BLaER1 (cell line): ENCODE data around the gene BRI3.
A peak's percentile ranks its signal among the peaks of the same experiment; 100 is the strongest.

Experiments used
- H3K27ac ChIP-seq: shearing (Covaris generic); formaldehyde crosslinking; 2 replicates; pipeline ENCODE4 v1.8.1; 2022
- H3K27me3 ChIP-seq: shearing (Covaris generic); formaldehyde crosslinking; 2 replicates; pipeline ENCODE4 v1.8.1; 2022
- H3K36me3 ChIP-seq: shearing (Covaris generic); formaldehyde crosslinking; 2 replicates; pipeline ENCODE4 v1.8.1; 2022
- H3K4me1 ChIP-seq: shearing (Covaris generic); formaldehyde crosslinking; 2 replicates; pipeline ENCODE4 v1.8.1; 2022
- H3K4me2 ChIP-seq: shearing (Covaris generic); formaldehyde crosslinking; 2 replicates; pipeline ENCODE4 v1.8.1; 2022
- H3K4me3 ChIP-seq: shearing (Covaris generic); formaldehyde crosslinking; 2 replicates; pipeline ENCODE4 v1.8.1; 2022
- H3K9ac ChIP-seq: shearing (Covaris generic); formaldehyde crosslinking; 2 replicates; pipeline ENCODE4 v1.8.1; 2022
- H3K9me3 ChIP-seq: shearing (Covaris generic); formaldehyde crosslinking; 2 replicates; pipeline ENCODE4 v1.8.1; 2022
- H4K20me1 ChIP-seq: shearing (Covaris generic); formaldehyde crosslinking; 2 replicates; pipeline ENCODE4 v1.8.1; 2022
- Cebpa-rat ChIP-seq: shearing (Covaris generic); IDR thresholded peaks from 2 replicates; pipeline ENCODE4 v1.8.1; 2022

BRI3 gene

DNA sequence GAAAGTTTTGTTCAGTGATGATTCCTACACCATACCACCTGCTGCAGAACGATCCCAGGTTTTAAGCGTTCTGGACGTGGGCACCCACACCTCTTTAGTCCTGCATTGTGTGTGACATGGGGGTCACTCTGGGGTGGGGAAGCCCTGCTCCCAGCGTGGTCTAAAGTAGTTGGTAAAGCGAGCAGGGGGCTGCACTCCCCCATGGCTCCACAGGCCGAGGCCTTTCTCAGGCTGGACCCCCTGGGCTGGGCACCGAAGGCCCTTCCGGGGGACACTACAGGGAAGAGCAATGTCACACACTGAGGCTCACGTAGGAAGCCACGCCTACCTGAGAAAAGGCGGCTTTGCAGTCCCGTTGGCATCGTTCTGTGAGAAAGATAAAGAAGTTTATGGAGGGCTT, 12.3 kb downstream of the BRI3 start:
- TF ChIP-seq Cebpa-rat: no peak
- peaks cover 64% of the 10 kb centered on the region for H3K4me1 ChIP-seq
- H3K4me2 ChIP-seq: peak overlapping the region; percentile 83
- peak overlapping the region; percentile 2; the same call in 1 of the 2 replicates for H3K27ac ChIP-seq
- H3K9ac ChIP-seq: peak overlapping the region; percentile 51; the same call in 1 of the 2 replicates
- H4K20me1 ChIP-seq: peaks cover 73% of the 10 kb centered on the region
- H3K9me3 ChIP-seq: no peaks in the 10 kb centered on the region
- H3K4me3 ChIP-seq: no peak overlapping the region
- H3K36me3 ChIP-seq: peaks cover 49% of the 10 kb centered on the region
- H3K27me3 ChIP-seq: no peaks in the 10 kb centered on the region

DNA sequence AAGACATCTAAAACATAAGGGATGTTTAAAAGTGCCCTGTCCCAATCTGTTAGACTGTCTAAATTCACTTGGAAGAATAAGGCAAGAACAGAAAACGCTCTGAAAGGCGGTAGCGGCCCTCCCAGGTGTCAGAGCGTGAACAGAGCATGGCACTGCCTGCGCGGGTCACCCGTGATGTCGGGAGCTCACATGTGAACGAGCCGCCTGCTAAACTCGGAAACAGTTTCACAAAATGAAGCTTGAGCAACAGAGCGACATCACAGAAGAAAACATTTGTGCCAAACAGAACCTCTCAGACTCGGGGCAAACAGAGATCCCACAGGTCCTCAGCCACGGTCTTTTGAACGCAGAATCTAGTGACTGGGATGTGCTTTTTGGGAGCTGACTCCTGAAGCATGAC, 12.8 kb downstream of the BRI3 start:
- Histone ChIP-seq H3K36me3 (peaks cover 44% of the 10 kb centered on the region), H3K4me3 (no peak overlapping the region; the same call in 1 of the 2 replicates), H3K4me1 (peaks cover 58% of the 10 kb centered on the region), H3K9ac (peak overlapping the region; percentile 51; the same call in 1 of the 2 replicates), H4K20me1 (peaks cover 68% of the 10 kb centered on the region), H3K4me2 (peak overlapping the region; percentile 83), H3K27ac (peak overlapping the region; percentile 19), H3K9me3 (no peaks in the 10 kb centered on the region), H3K27me3 (no peaks in the 10 kb centered on the region)
- no peak for TF ChIP-seq Cebpa-rat

DNA sequence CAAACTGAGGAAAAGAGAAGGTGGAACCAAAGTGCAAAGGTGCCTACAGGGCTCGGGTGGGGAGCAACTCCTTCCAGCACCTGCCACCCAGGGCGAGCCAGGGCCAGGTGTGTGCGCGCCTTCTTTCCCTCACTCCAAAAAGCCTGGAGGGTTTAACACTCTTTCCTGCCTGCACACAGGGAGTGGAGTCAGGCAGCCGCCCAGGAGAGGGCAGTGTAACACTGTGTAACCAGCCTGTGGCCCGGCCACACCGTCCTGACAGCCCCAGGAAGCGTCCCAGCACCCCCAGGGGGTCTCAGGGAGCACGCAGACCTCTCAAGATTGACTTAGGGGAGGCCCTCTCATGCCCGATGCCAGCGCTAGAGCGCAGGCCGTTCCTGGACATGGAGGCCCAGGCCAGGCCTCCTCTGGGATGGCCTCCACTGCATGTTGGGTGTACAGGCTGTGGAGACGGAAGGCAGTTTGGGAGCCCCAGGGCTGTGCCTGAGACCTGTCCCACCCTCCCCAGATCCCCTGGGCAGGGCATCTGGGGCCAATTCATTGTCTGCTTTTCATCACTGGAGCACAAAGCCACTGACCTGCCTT, 13.4 kb downstream of the BRI3 start:
- Histone ChIP-seq H3K9ac (peak overlapping the region; percentile 51; the same call in 1 of the 2 replicates), H3K27ac (peak overlapping the region; percentile 19)

DNA sequence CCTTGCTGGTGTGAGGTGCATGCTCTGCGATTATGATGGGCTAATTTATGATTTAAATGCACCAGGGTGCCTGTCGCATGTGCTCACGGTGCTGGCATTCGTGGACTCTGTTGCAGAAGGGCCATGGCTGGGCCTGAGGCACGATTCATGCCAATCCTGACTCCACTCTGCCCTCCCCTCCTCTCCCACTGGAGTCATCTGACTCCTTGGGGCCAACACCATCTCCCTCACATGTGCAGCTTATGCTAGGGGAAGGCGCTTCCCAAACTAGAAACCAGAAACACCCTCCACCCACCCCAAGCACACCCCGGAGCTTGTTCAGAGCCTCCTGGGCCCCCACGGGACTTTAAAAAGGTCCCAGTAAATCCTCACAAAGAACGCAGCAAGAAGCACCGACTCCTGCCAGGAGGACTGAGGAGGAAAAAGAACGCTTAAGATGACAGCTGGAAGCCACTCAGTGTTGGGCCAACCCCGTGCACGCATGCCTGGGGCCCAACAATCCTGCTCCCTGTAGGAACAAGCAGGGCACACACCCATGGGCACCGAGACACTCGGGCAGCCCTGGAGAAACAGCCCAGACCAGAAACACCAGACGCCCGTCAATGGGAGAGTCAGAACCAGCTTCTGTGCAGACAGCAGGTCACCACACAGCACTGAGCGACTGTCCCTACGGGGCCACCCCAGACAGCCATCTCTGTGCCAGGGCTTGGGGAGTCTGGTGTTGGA, 14.1 kb downstream of the BRI3 start:
- H3K9me3 ChIP-seq: no peaks in the 10 kb centered on the region
- peaks cover 55% of the 10 kb centered on the region for H4K20me1 ChIP-seq
- H3K4me3 ChIP-seq: no peak overlapping the region
- TF ChIP-seq Cebpa-rat: no peak
- H3K36me3 ChIP-seq: peaks cover 49% of the 10 kb centered on the region
- H3K4me2 ChIP-seq: peak overlapping the region; percentile 83
- H3K4me1 ChIP-seq: peaks cover 51% of the 10 kb centered on the region
- peak overlapping the region; percentile 34; the same call in 1 of the 2 replicates for H3K9ac ChIP-seq
- H3K27me3 ChIP-seq: no peaks in the 10 kb centered on the region
- H3K27ac ChIP-seq: peak overlapping the region; percentile 19

More for the DNA sequence above, 13.4 kb downstream of the BRI3 start:
- Histone ChIP-seq H3K4me2 (peak overlapping the region; percentile 83), H3K36me3 (peaks cover 44% of the 10 kb centered on the region), H3K9me3 (no peaks in the 10 kb centered on the region), H3K27me3 (no peaks in the 10 kb centered on the region), H4K20me1 (peaks cover 62% of the 10 kb centered on the region), H3K4me3 (no peak overlapping the region; the same call in 1 of the 2 replicates), H3K4me1 (peaks cover 52% of the 10 kb centered on the region)
- TF ChIP-seq Cebpa-rat: no peak

DNA sequence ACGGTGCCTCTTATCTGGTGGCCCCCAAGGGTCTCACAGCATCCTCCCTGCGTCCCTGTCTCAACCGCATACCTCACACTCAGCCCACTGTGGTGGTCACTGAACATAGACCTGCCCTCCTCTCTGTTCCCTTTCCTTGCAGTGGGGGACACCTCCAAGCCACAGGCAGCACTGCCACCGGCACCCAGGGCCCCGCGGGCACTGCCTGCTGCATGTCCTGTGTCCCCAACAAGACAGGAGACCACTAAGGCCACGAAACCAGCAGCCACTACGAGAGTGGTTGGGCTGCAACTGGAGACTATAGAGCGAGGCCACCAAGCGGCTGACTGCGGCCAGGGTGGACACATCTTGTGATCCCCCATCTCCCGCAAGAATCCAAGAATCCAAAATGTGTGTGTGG, 15.3 kb downstream of the BRI3 start:
- H3K4me1 ChIP-seq: peaks cover 55% of the 10 kb centered on the region
- H4K20me1 ChIP-seq: peaks cover 43% of the 10 kb centered on the region
- H3K4me3 ChIP-seq: no peak overlapping the region
- peaks cover 46% of the 10 kb centered on the region for H3K36me3 ChIP-seq
- no peaks in the 10 kb centered on the region for H3K9me3 ChIP-seq
- no peaks in the 10 kb centered on the region for H3K27me3 ChIP-seq
- TF ChIP-seq Cebpa-rat: no peak
- H3K4me2 ChIP-seq: no peak overlapping the region
- no peak overlapping the region for H3K9ac ChIP-seq
- no peak overlapping the region for H3K27ac ChIP-seq

DNA sequence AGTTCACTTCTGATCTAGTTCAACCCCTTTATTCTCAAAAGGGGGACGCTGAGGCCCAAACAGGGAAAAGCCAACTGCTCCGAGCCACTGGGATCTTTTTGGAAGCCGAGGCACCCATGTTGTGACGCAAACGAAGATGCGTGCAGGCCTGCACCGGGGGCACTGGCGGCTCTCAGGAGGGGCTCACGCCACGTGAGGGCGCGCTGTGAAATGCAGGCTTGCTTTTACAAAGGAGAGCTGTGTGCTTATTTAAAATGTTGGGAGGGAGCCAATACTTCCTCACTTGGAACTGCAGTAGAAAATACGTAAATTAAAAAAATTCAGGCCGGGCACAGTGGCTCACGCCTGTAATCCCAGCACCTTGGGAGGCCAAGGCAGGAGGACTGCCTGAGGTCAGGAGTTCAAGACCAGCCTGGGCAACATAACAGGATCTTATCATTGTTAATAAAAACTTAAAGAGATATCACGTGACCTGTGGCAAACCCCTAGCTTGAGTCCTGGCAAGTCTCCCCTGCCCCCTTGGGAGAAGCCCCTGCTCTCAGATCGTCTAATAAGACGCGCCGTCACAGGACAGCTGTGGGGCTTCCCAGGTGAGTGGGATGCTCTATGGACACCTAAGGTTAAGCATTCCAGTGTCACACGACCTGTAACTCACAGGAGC, 16.3 kb downstream of the BRI3 start:
- Histone ChIP-seq H3K4me2 (peak overlapping the region; percentile 6; the same call in 1 of the 2 replicates), H3K9ac (no peak overlapping the region), H3K9me3 (no peaks in the 10 kb centered on the region), H3K4me3 (no peak overlapping the region), H3K4me1 (peaks cover 58% of the 10 kb centered on the region), H3K36me3 (peaks cover 38% of the 10 kb centered on the region), H4K20me1 (peaks cover 33% of the 10 kb centered on the region), H3K27me3 (no peaks in the 10 kb centered on the region), H3K27ac (no peak overlapping the region)
- no peak for TF ChIP-seq Cebpa-rat

DNA sequence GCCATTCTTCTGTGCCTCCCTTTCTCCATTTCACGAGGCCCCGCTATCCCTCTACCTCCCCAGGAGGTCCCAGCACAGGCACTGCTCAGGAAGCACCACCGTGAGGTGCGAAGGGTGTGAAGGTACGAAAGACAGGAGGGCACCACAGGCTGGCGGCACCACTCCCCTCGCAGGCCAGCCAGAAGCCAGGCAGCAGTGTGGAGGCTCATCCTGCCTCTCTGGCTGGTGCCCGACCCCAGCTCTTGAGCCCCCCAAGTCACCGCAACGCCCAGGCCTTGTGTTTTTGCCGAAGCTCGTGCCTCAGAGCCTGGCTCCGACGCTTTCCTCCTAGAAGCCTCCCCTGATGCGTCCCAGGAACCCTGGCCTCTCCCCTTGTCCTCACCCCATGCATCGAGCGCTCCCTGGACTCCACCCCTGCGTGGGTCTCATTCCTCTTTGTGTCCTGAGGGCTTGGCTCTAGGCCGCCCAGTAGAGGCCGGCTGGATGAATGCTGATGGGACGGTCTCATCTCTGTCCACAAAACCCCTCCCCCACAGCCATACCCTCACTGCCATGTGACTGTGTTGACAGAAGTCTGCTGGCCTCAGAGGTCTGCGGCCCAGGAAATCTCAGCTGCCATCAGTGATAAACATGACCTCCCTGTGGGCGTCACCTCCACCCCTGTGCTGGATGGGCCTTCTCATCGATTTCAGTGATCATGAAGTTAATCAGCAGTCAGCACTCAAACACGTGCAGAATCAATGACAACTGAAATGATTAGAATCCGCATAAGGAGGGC, 19.3 kb downstream of the BRI3 start:
- Histone ChIP-seq H3K27ac (no peak overlapping the region), H3K4me1 (peaks cover 41% of the 10 kb centered on the region), H3K4me2 (no peak overlapping the region), H3K4me3 (no peak overlapping the region), H3K36me3 (peaks cover 32% of the 10 kb centered on the region; the same call in 1 of the 2 replicates), H3K9ac (no peak overlapping the region), H3K27me3 (no peaks in the 10 kb centered on the region), H3K9me3 (no peaks in the 10 kb centered on the region), H4K20me1 (0 out of 2 replicates have a peak, but pooled peaks cover 10% of the 10 kb centered on the region)
- TF ChIP-seq Cebpa-rat: no peak

DNA sequence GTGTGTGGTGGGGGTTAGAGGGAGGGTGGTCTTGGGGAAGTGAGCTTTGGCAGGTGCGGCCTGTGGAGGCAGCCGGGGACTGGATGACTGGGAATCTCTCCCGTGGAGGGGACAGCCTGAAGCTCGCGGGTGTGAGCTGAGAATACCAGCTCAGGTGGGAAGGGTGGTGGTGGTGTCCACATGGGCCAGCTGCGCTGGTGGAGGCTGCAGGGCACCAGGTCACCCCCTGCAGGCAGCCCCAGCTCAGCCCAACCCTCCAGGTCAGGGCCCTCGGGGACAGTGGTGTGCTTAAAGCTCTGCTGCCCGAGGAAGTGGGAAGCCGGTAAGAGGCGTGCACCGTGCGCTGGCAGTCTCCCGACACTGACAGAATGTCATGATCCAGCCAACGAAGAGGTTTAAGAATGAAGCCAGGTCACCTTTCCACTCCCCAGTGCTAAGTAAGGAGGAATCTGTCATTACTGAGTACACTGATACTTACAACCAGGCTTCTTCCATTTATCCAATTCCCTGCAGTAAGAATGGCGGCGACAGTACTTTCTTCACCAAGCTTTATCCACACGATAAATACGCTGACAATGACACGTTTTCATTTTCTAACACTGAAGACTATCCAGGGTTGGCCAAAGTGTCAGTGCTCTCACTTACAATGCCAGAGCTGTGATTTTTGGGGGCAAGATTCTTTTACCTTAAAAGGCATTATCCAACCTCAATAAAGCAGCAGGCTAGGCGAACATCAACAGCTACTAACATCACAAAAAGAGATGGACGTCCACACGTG, 20.4 kb downstream of the BRI3 start:
- peaks cover 31% of the 10 kb centered on the region for H3K4me1 ChIP-seq
- H4K20me1 ChIP-seq: 0 out of 2 replicates have a peak, but pooled peaks cover 7% of the 10 kb centered on the region
- H3K27me3 ChIP-seq: no peaks in the 10 kb centered on the region
- peak overlapping the region; percentile 36 for H3K4me2 ChIP-seq
- H3K27ac ChIP-seq: 0 out of 2 replicates have a peak overlapping the region, but pooled peaks have one; percentile 35
- TF ChIP-seq Cebpa-rat: no peak
- H3K36me3 ChIP-seq: peaks cover 38% of the 10 kb centered on the region; the same call in 1 of the 2 replicates
- no peak overlapping the region for H3K9ac ChIP-seq
- no peaks in the 10 kb centered on the region for H3K9me3 ChIP-seq
- H3K4me3 ChIP-seq: no peak overlapping the region
